ENCODE data around the gene DST.

Gene DST

DNA sequence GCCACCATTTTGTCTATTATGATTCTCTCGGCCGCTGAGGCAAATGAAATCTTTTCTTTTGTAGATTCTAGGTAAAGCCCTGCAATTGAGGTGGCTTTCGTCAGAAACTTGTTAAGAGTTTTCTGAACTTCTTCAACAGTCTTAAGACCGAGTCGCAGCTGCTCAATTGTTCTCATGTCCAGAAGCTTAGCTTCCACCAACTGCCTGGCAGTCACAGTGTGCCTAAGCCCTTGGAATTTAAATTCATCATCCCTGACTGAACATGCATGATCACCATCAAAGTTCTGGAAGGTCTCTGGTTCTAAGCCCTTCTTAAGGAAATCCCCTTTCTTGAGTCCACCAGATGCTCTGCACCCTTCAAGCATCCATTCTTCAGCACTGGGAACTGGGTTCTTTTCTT is 25.7 kb downstream of the DST start:
- CTCF ChIA-PET: interaction anchor here (1.0 to 1.3 kb wide), 2 partner anchors 22 to 338 kb away, joined by 3 read pairs; partner anchors contain the start of gene BEND6
- POLR2A ChIA-PET: no interaction called here
- Histone ChIP-seq H3K27me3 (replicated peaks in 2 of 5; ENCODE audit: control insufficient read depth in 4 of 5, insufficient read depth in 5 of 5, low read length in 4 of 5) (no peaks in the 10 kb centered on the region), H3K4me1 (ENCODE audit: control extremely low read depth in 1 of 4, control insufficient read depth in 4 of 4, insufficient read depth in 4 of 4, low read length in 3 of 4) (no peaks in the 10 kb centered on the region), H3K4me3 (ENCODE audit: control insufficient read depth in 1 of 7, extremely low read depth in 1 of 7, insufficient read depth in 4 of 7, low read depth in 2 of 7, low read length in 6 of 7) (no peak overlapping the region), H3K36me3 (ENCODE audit: control insufficient read depth in 4 of 4, insufficient read depth in 4 of 4, low read length in 3 of 4) (peaks cover 0 to 24% (median 0%) of the 10 kb centered on the region in 4 experiments), H3K9me3 (ENCODE audit: control extremely low read depth in 1 of 5, control insufficient read depth in 4 of 5, insufficient read depth in 2 of 5, low read depth in 1 of 5, low read length in 4 of 5) (no peaks in the 10 kb centered on the region), H3K27ac (ENCODE audit: insufficient read depth in 1 of 2, low read depth in 1 of 2, low read length in 2 of 2, poor library complexity in 1 of 2, severe bottlenecking in 2 of 2) (no peak overlapping the region)
- no peak for DNase-seq
- 97% methylated on average over 5 of the region's 5 CpGs for WGBS (ENCODE audit: insufficient coverage)

DNA sequence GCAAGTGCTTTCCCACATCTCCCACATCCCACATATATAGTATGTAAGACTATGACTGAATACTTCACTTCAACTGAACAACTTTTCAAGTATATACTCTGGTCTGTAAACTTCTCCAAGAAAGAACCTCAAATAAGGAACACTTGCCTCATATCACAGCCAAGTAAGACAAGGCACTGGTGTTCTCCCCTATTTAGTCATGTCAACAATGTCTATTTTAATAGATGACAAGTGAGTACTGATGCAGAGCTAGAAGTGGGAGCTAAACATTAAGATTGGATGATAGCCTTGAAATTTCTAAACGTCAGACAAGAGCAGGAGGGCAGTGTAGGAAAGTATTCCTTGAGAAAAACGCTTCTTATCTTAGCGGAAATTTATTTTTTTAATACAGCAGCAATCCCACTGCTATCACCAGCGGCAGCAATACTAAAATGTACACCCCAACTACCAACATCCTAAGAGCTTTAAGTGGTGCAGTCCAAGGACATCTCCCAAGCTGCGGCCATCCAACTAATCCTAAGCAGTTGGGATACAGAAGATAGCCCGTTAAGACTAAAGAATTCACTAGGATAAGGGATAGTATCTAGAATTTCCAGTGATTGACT is 29.3 kb downstream of the DST start:
- Histone ChIP-seq H3K36me3 (ENCODE audit: control insufficient read depth in 4 of 4, insufficient read depth in 4 of 4, low read length in 3 of 4) (peaks cover 0 to 15% (median 0%) of the 10 kb centered on the region in 4 experiments), H3K9me3 (ENCODE audit: control extremely low read depth in 1 of 5, control insufficient read depth in 4 of 5, insufficient read depth in 2 of 5, low read depth in 1 of 5, low read length in 4 of 5) (no peaks in the 10 kb centered on the region), H3K27me3 (replicated peaks in 2 of 5; ENCODE audit: control insufficient read depth in 4 of 5, insufficient read depth in 5 of 5, low read length in 4 of 5) (no peaks in the 10 kb centered on the region), H3K27ac (ENCODE audit: insufficient read depth in 1 of 2, low read depth in 1 of 2, low read length in 2 of 2, poor library complexity in 1 of 2, severe bottlenecking in 2 of 2) (no peak overlapping the region), H3K4me3 (ENCODE audit: control insufficient read depth in 1 of 7, extremely low read depth in 1 of 7, insufficient read depth in 4 of 7, low read depth in 2 of 7, low read length in 6 of 7) (no peak overlapping the region), H3K4me1 (ENCODE audit: control extremely low read depth in 1 of 4, control insufficient read depth in 4 of 4, insufficient read depth in 4 of 4, low read length in 3 of 4) (no peaks in the 10 kb centered on the region)
- WGBS (ENCODE audit: insufficient coverage): 83% methylated on average over 1 of the region's 6 CpGs
- DNase-seq: no peak
- ChIA-PET POLR2A (no interaction called here), CTCF (interaction anchor here (1.0 to 1.3 kb wide), 4 partner anchors 16 to 235 kb away, joined by 3 to 4 read pairs (median 4); partner anchors contain the start of gene DST)

DNA sequence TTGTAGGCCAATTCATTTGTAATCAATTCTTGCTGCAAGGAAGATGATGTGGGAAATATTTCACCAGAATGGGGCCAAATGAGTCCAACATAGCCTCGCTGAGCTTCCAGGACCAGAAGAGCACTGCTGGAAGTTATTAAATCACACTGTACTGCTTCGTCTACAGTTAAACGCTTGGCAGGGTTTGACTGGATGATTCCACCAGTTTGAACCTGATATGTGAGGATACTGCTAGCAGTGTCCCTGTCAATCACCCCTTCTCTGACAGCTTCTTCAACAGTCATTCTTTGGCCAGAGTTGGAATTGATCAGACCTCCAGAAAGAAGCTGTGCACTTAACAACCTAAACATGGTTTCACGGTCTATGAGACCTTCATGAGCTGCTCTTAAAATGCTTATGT is 34.4 kb downstream of the DST start:
- Histone ChIP-seq H3K27me3 (replicated peaks in 2 of 5; ENCODE audit: control insufficient read depth in 4 of 5, insufficient read depth in 5 of 5, low read length in 4 of 5) (no peaks in the 10 kb centered on the region), H3K9me3 (ENCODE audit: control extremely low read depth in 1 of 5, control insufficient read depth in 4 of 5, insufficient read depth in 2 of 5, low read depth in 1 of 5, low read length in 4 of 5) (no peaks in the 10 kb centered on the region), H3K36me3 (ENCODE audit: control insufficient read depth in 4 of 4, insufficient read depth in 4 of 4, low read length in 3 of 4) (peaks cover 0 to 4% (median 2%) of the 10 kb centered on the region in 4 experiments), H3K27ac (ENCODE audit: insufficient read depth in 1 of 2, low read depth in 1 of 2, low read length in 2 of 2, poor library complexity in 1 of 2, severe bottlenecking in 2 of 2) (no peak overlapping the region), H3K4me1 (ENCODE audit: control extremely low read depth in 1 of 4, control insufficient read depth in 4 of 4, insufficient read depth in 4 of 4, low read length in 3 of 4) (no peaks in the 10 kb centered on the region), H3K4me3 (ENCODE audit: control insufficient read depth in 1 of 7, extremely low read depth in 1 of 7, insufficient read depth in 4 of 7, low read depth in 2 of 7, low read length in 6 of 7) (no peak overlapping the region)
- POLR2A ChIA-PET: no interaction called here
- CTCF ChIA-PET: interaction anchor here (0.9 to 2.5 kb wide), 4 partner anchors 13 to 38 kb away, joined by 3 to 8 read pairs (median 4); no protein-coding TSS in a partner anchor
- 92% methylated on average over 4 of the region's 4 CpGs for WGBS (ENCODE audit: insufficient coverage)
- DNase-seq: no peak

DNA sequence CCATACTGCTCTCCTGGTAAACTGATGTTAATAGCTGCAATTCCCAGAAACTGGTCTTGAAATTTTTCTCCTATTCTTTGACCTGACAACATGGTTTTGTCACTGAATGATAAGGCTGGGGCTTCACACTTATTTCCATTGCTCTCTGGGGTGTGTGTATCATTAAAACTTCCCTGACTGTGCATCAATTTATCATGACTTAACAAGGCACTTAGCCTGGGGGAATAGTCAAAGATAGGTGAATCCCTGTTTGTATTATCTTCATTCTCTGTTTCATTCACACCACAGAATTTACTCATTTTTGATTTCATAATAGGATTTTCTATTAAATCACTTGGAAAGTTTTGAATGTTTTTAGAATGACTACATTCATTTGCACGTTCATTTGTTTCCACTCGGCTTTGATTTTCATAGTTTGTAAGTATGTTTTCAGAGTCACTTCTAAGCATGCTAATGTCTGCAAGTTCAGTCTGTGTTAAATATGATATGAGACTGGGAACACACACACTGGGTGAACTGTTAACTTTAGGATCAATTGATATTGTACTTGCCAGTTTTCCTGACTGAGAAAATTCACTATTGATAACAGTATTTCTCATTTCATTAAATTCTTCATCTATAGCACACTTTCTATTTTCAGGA is 35.5 kb downstream of the DST start:
- no peak overlapping the region for H3K4me3 ChIP-seq (ENCODE audit: control insufficient read depth in 1 of 7, extremely low read depth in 1 of 7, insufficient read depth in 4 of 7, low read depth in 2 of 7, low read length in 6 of 7)
- no peaks in the 10 kb centered on the region for H3K27me3 ChIP-seq (replicated peaks in 2 of 5; ENCODE audit: control insufficient read depth in 4 of 5, insufficient read depth in 5 of 5, low read length in 4 of 5)
- WGBS (ENCODE audit: insufficient coverage): 100% methylated on average over 2 of the region's 2 CpGs
- CTCF ChIA-PET: interaction anchor here (0.9 to 2.5 kb wide), 3 partner anchors 12 to 31 kb away, joined by 3 to 8 read pairs (median 3); no protein-coding TSS in a partner anchor
- no peak overlapping the region for H3K27ac ChIP-seq (ENCODE audit: insufficient read depth in 1 of 2, low read depth in 1 of 2, low read length in 2 of 2, poor library complexity in 1 of 2, severe bottlenecking in 2 of 2)
- peaks cover 0 to 4% (median 2%) of the 10 kb centered on the region in 4 experiments for H3K36me3 ChIP-seq (ENCODE audit: control insufficient read depth in 4 of 4, insufficient read depth in 4 of 4, low read length in 3 of 4)
- no peaks in the 10 kb centered on the region for H3K9me3 ChIP-seq (ENCODE audit: control extremely low read depth in 1 of 5, control insufficient read depth in 4 of 5, insufficient read depth in 2 of 5, low read depth in 1 of 5, low read length in 4 of 5)
- POLR2A ChIA-PET: no interaction called here
- DNase-seq: no peak
- no peaks in the 10 kb centered on the region for H3K4me1 ChIP-seq (ENCODE audit: control extremely low read depth in 1 of 4, control insufficient read depth in 4 of 4, insufficient read depth in 4 of 4, low read length in 3 of 4)

DNA sequence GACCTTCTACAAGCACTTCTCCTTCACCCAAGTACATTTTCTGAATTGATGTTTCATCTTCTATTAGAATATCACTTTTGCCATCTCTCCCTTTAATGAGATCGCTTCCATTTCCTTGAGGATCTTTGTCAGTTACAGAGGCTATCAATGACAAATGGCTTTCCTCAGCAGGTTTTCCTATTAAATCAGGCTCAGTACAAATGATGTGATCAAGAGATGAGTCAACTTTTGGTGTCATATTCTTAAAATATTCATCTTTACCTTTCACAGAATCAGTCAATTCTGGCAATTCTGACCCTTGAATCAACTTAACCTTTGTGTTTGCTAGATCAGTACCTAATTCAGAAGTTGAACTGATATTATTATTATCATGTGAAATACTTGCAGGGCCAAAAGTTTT is 37.3 kb downstream of the DST start:
- WGBS (ENCODE audit: insufficient coverage): no CpG with 5 or more reads among the region's 1 CpG
- Histone ChIP-seq H3K4me3 (ENCODE audit: control insufficient read depth in 1 of 7, extremely low read depth in 1 of 7, insufficient read depth in 4 of 7, low read depth in 2 of 7, low read length in 6 of 7) (no peak overlapping the region), H3K27me3 (replicated peaks in 2 of 5; ENCODE audit: control insufficient read depth in 4 of 5, insufficient read depth in 5 of 5, low read length in 4 of 5) (no peaks in the 10 kb centered on the region), H3K36me3 (ENCODE audit: control insufficient read depth in 4 of 4, insufficient read depth in 4 of 4, low read length in 3 of 4) (peaks cover 0 to 10% (median 2%) of the 10 kb centered on the region in 4 experiments), H3K9me3 (ENCODE audit: control extremely low read depth in 1 of 5, control insufficient read depth in 4 of 5, insufficient read depth in 2 of 5, low read depth in 1 of 5, low read length in 4 of 5) (no peaks in the 10 kb centered on the region), H3K4me1 (ENCODE audit: control extremely low read depth in 1 of 4, control insufficient read depth in 4 of 4, insufficient read depth in 4 of 4, low read length in 3 of 4) (no peaks in the 10 kb centered on the region), H3K27ac (ENCODE audit: insufficient read depth in 1 of 2, low read depth in 1 of 2, low read length in 2 of 2, poor library complexity in 1 of 2, severe bottlenecking in 2 of 2) (no peak overlapping the region)
- ChIA-PET POLR2A (no interaction called here), CTCF (no interaction called here)
- DNase-seq: no peak

DNA sequence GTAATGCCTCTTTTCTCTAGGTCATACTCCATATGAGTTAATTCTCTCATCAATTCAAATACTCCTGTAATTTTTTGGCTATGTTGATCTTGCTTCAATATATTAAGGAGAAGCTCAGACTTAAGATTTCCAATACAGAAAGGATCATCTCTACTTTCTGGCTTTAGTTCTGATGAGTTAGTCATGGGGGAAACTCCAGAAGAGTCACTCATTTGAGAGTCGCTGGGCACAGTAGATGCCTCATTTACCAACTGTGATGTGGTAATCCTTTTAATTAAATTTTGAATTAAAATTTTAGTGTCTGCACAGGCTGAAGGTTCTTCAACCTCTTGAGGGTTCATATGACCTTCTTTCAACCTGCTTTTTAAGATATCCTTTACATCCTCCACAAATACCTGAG is 38.5 kb downstream of the DST start:
- no peak for DNase-seq
- Histone ChIP-seq H3K36me3 (ENCODE audit: control insufficient read depth in 4 of 4, insufficient read depth in 4 of 4, low read length in 3 of 4) (peaks cover 0 to 17% (median 4%) of the 10 kb centered on the region in 4 experiments), H3K9me3 (ENCODE audit: control extremely low read depth in 1 of 5, control insufficient read depth in 4 of 5, insufficient read depth in 2 of 5, low read depth in 1 of 5, low read length in 4 of 5) (no peaks in the 10 kb centered on the region), H3K4me3 (ENCODE audit: control insufficient read depth in 1 of 7, extremely low read depth in 1 of 7, insufficient read depth in 4 of 7, low read depth in 2 of 7, low read length in 6 of 7) (no peak overlapping the region), H3K27ac (ENCODE audit: insufficient read depth in 1 of 2, low read depth in 1 of 2, low read length in 2 of 2, poor library complexity in 1 of 2, severe bottlenecking in 2 of 2) (no peak overlapping the region), H3K27me3 (replicated peaks in 2 of 5; ENCODE audit: control insufficient read depth in 4 of 5, insufficient read depth in 5 of 5, low read length in 4 of 5) (no peaks in the 10 kb centered on the region), H3K4me1 (ENCODE audit: control extremely low read depth in 1 of 4, control insufficient read depth in 4 of 4, insufficient read depth in 4 of 4, low read length in 3 of 4) (no peaks in the 10 kb centered on the region)
- CTCF ChIA-PET: interaction anchor here (1.5 to 1.6 kb wide), 2 partner anchors 9 to 11 kb away, joined by 6 to 8 read pairs; no protein-coding TSS in a partner anchor
- POLR2A ChIA-PET: no interaction called here
- no CpG with 5 or more reads among the region's 1 CpG for WGBS (ENCODE audit: insufficient coverage)

DNA sequence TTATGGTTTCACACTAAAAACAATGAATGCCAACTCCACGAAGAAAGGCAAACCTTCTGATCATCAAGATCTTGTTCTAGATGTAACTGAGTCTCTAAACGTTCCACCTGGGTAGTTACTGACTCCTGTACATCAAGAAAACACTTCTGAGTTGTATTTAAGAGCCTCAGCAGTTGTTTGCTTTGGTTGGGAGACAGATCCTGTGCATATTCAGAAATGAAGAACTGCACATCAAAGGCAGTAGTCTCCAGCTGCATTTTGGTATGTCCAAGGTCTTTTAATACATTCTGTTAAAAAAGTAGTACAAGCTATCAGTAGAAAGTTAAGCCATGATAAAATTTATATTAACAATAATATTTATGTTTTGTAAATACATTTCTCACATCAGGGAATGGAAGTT is 41.3 kb downstream of the DST start:
- no peak overlapping the region for H3K27ac ChIP-seq (ENCODE audit: insufficient read depth in 1 of 2, low read depth in 1 of 2, low read length in 2 of 2, poor library complexity in 1 of 2, severe bottlenecking in 2 of 2)
- no peaks in the 10 kb centered on the region for H3K9me3 ChIP-seq (ENCODE audit: control extremely low read depth in 1 of 5, control insufficient read depth in 4 of 5, insufficient read depth in 2 of 5, low read depth in 1 of 5, low read length in 4 of 5)
- ChIA-PET POLR2A (no interaction called here), CTCF (no interaction called here)
- no peaks in the 10 kb centered on the region for H3K4me1 ChIP-seq (ENCODE audit: control extremely low read depth in 1 of 4, control insufficient read depth in 4 of 4, insufficient read depth in 4 of 4, low read length in 3 of 4)
- no peak for DNase-seq
- H3K4me3 ChIP-seq (ENCODE audit: control insufficient read depth in 1 of 7, extremely low read depth in 1 of 7, insufficient read depth in 4 of 7, low read depth in 2 of 7, low read length in 6 of 7): no peak overlapping the region
- H3K27me3 ChIP-seq (replicated peaks in 2 of 5; ENCODE audit: control insufficient read depth in 4 of 5, insufficient read depth in 5 of 5, low read length in 4 of 5): no peaks in the 10 kb centered on the region
- 100% methylated on average over 2 of the region's 2 CpGs for WGBS (ENCODE audit: insufficient coverage)
- peaks cover 0 to 20% (median 9%) of the 10 kb centered on the region in 4 experiments for H3K36me3 ChIP-seq (ENCODE audit: control insufficient read depth in 4 of 4, insufficient read depth in 4 of 4, low read length in 3 of 4)

All from common myeloid progenitor, CD34-positive (primary cell).